ENCODE results near the gene DGCR2. TPM values are rescaled to one million over a fixed set of nuclear protein-coding genes. Genes with fewer than 3 reads are reported as not detected.

Gene DGCR2
- total RNA-seq, 2 donors from 2014 or later, result 24.4 to 28.5 TPM

- Mint-ChIP-seq H3K4me1 (ENCODE audit: low read depth) (peaks cover 68% of the 10 kb centered on the region), H3K4me3 (peak overlapping the region; percentile 89), H3K36me3 (ENCODE audit: insufficient read depth in 2 of 2) (peaks cover 0 to 2% of the 10 kb centered on the region in 2 donors), H3K9me3 (no peaks in the 10 kb centered on the region), H3K27ac (no peak overlapping the region), H3K27me3 (ENCODE audit: low read depth) (no peaks in the 10 kb centered on the region)
- DNase-seq, result no peak
- no peak for ATAC-seq (replicated peaks in 1 of 2)
These were observed 2.3 kb downstream of the DGCR2 start for GRCh38 chr22:19119949-19120348.

- ATAC-seq (replicated peaks in 1 of 2), result no peak
- Mint-ChIP-seq H3K4me3 (peak overlapping the region in 1 of 2 donors; percentile 13), H3K27ac (no peak overlapping the region), H3K4me1 (ENCODE audit: low read depth) (peaks cover 73% of the 10 kb centered on the region), H3K9me3 (no peaks in the 10 kb centered on the region), H3K27me3 (ENCODE audit: low read depth) (no peaks in the 10 kb centered on the region), H3K36me3 (ENCODE audit: insufficient read depth in 2 of 2) (peaks cover 0 to 2% of the 10 kb centered on the region in 2 donors)
- DNase-seq, result no peak
These were observed 3.8 kb downstream of the DGCR2 start for GRCh38 chr22:19118329-19118880.

GRCh38 chr22:19117111-19117512 lies 5.1 kb downstream of the DGCR2 start:
- Mint-ChIP-seq H3K27ac (no peak overlapping the region), H3K36me3 (ENCODE audit: insufficient read depth in 2 of 2) (peaks cover 0 to 2% of the 10 kb centered on the region in 2 donors), H3K9me3 (no peaks in the 10 kb centered on the region), H3K4me1 (ENCODE audit: low read depth) (peaks cover 72% of the 10 kb centered on the region), H3K4me3 (no peak overlapping the region), H3K27me3 (ENCODE audit: low read depth) (no peaks in the 10 kb centered on the region)
- ATAC-seq (replicated peaks in 1 of 2), result no peak
- DNase-seq, result no peak

DNA sequence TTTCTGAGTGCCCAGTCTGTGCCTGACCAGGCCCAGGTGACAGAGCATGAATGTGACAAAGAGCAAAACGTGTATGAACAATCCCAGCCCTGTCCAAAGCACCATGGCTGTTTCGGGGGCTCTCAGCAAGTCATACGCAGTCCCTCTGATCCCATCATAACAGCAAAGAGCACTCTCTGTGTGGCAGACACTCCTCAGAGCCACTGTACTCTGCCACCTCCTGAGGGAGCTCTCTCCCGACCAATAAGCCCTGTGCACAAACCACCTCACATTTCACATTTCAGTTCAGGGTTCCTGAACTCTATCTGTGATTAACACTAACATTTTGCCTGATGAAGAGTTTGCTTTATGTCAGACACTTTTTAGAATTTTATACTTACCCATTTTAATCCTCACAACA lies 6.6 kb downstream of the DGCR2 start:
- H3K27ac Mint-ChIP-seq, result no peak overlapping the region
- H3K4me1 Mint-ChIP-seq (ENCODE audit: low read depth), result peaks cover 73% of the 10 kb centered on the region
- no peaks in the 10 kb centered on the region for H3K27me3 Mint-ChIP-seq (ENCODE audit: low read depth)
- H3K36me3 Mint-ChIP-seq (ENCODE audit: insufficient read depth in 2 of 2), result peaks cover 0 to 2% of the 10 kb centered on the region in 2 donors
- no peak for DNase-seq
- H3K9me3 Mint-ChIP-seq, result no peaks in the 10 kb centered on the region
- no peak overlapping the region for H3K4me3 Mint-ChIP-seq
- peak in 1 of 2 donors; percentile 68 for ATAC-seq (replicated peaks in 1 of 2)

DNA sequence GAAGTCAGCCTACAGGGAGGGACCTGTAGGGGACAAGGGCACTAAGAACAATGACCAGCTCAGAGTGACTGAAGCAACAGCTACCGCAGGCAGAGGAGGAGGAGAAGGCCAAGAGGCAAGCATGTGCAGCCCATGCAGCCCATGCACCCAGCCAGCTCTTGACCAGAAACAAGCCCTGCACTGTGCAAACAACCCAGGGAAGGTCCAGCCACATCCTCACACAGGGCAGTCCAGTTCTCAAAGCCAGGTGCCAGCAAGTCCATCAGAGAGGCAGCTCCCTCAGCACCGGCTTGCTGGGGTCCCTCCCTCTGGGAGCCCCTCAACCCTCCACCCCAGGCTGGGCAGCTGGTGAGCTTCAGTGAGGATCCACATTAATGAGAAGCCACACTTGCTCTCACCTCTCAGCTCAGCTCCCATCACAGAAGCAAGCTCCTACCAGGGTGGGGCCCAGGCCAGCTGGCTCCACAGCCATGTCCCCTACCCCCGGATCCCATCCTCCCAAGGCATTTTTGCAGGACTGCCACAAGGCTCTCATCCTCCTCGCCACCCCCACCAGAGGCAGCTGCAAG lies 7.1 kb downstream of the DGCR2 start:
- DNase-seq (no peak), ATAC-seq (replicated peaks in 1 of 2) (no peak)
- Mint-ChIP-seq H3K27me3 (ENCODE audit: low read depth) (no peaks in the 10 kb centered on the region), H3K4me1 (ENCODE audit: low read depth) (peaks cover 71% of the 10 kb centered on the region), H3K36me3 (ENCODE audit: insufficient read depth in 2 of 2) (peaks cover 0 to 2% of the 10 kb centered on the region in 2 donors), H3K9me3 (no peaks in the 10 kb centered on the region), H3K4me3 (no peak overlapping the region), H3K27ac (no peak overlapping the region)

DNA sequence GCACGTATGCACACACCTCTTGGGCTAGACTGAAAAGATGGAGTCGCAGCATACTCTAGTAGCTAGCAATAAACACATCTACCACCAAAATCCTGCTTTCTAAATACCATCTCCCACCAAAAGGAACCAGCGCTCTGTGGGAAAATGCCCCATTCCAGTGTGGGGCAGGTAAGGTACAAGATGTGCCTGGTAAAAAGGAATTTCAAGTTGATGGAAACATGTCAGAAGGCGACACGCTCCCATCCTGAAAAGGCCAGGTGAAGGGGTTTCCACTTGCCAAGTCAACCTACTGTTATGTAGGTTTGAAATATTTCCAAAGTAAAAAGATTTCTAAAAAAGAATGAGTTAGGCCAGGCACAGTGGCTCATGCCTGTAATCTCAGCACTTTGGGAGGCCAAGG lies 8.8 kb downstream of the DGCR2 start:
- DNase-seq (no peak), ATAC-seq (replicated peaks in 1 of 2) (no peak)
- Mint-ChIP-seq H3K4me1 (ENCODE audit: low read depth) (peaks cover 71% of the 10 kb centered on the region), H3K27ac (no peak overlapping the region), H3K4me3 (no peak overlapping the region), H3K9me3 (no peaks in the 10 kb centered on the region), H3K36me3 (ENCODE audit: insufficient read depth in 2 of 2) (peaks cover 2 to 3% of the 10 kb centered on the region in 2 donors), H3K27me3 (ENCODE audit: low read depth) (no peaks in the 10 kb centered on the region)

DNA sequence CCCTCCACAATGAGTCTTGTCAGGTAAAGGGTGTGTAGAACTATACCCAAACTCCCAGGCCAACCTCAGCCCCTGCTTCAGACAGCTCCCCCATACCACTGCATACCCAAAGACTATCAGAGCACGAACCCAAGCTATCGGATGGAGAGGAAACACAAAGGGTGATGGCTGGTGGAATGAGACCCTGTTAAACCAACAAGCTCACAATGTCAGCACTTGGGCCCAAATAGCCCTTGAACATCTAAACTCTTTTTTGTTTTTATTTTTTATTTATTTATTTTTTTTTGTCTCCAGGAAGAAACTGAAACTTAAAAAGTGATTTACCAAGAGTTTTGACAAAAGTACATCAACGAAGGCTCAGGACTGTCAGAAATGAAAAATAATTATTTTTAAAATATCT lies 10.6 kb downstream of the DGCR2 start:
- Mint-ChIP-seq H3K36me3 (ENCODE audit: insufficient read depth in 2 of 2) (peaks cover 2 to 3% of the 10 kb centered on the region in 2 donors), H3K4me3 (no peak overlapping the region), H3K4me1 (ENCODE audit: low read depth) (peaks cover 74% of the 10 kb centered on the region), H3K27ac (peak overlapping the region; percentile 5), H3K27me3 (ENCODE audit: low read depth) (no peaks in the 10 kb centered on the region), H3K9me3 (no peaks in the 10 kb centered on the region)
- no peak for ATAC-seq (replicated peaks in 1 of 2)
- no peak for DNase-seq

- ATAC-seq (replicated peaks in 1 of 2) (no peak), DNase-seq (no peak)
- Mint-ChIP-seq H3K27me3 (ENCODE audit: low read depth) (no peaks in the 10 kb centered on the region), H3K4me3 (peak overlapping the region in 1 of 2 donors; percentile 24), H3K4me1 (ENCODE audit: low read depth) (peaks cover 74% of the 10 kb centered on the region), H3K9me3 (no peaks in the 10 kb centered on the region), H3K36me3 (ENCODE audit: insufficient read depth in 2 of 2) (peaks cover 0 to 3% of the 10 kb centered on the region in 2 donors), H3K27ac (peak overlapping the region; percentile 5)
These were observed 11.1 kb downstream of the DGCR2 start for GRCh38 chr22:19111140-19111539.

GRCh38 chr22:19110646-19111045 lies 11.6 kb downstream of the DGCR2 start:
- no peak for DNase-seq

DNA sequence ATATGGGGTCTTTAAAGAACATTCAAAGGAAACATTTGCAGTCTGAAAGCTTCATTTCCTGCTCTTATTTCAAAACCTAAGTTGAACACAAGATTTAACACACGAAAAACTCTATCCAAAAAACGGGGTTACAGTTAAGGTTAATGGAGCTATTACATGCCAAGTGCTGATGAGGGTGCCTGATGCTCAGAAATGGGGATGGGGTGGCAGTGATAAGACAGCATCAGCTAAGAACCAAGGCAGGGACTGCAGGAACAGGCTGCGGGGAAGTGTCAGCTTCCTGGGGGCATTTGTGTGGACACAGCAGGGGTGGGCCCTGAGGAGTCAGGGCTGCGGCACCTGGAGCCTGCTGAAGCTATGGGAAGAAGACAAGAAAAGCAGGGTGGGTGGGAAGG lies 12.2 kb downstream of the DGCR2 start:
- ATAC-seq (replicated peaks in 1 of 2), result no peak
- peaks cover 0 to 3% of the 10 kb centered on the region in 2 donors for H3K36me3 Mint-ChIP-seq (ENCODE audit: insufficient read depth in 2 of 2)
- peaks cover 68% of the 10 kb centered on the region for H3K4me1 Mint-ChIP-seq (ENCODE audit: low read depth)
- H3K9me3 Mint-ChIP-seq, result no peaks in the 10 kb centered on the region
- H3K4me3 Mint-ChIP-seq, result peak overlapping the region; percentile 71 to 92
- no peaks in the 10 kb centered on the region for H3K27me3 Mint-ChIP-seq (ENCODE audit: low read depth)
- H3K27ac Mint-ChIP-seq, result peak overlapping the region; percentile 85
- DNase-seq, result no peak

More at GRCh38 chr22:19110646-19111045, 11.6 kb downstream of the DGCR2 start:
- H3K9me3 Mint-ChIP-seq, result no peaks in the 10 kb centered on the region
- peaks cover 0 to 3% of the 10 kb centered on the region in 2 donors for H3K36me3 Mint-ChIP-seq (ENCODE audit: insufficient read depth in 2 of 2)
- ATAC-seq (replicated peaks in 1 of 2), result no peak
- peak overlapping the region in 1 of 2 donors; percentile 24 for H3K4me3 Mint-ChIP-seq
- H3K27me3 Mint-ChIP-seq (ENCODE audit: low read depth), result no peaks in the 10 kb centered on the region
- H3K4me1 Mint-ChIP-seq (ENCODE audit: low read depth), result peaks cover 72% of the 10 kb centered on the region
- no peak overlapping the region for H3K27ac Mint-ChIP-seq

- peaks cover 65% of the 10 kb centered on the region for H3K4me1 Mint-ChIP-seq (ENCODE audit: low read depth)
- H3K27me3 Mint-ChIP-seq (ENCODE audit: low read depth), result no peaks in the 10 kb centered on the region
- H3K36me3 Mint-ChIP-seq (ENCODE audit: insufficient read depth in 2 of 2), result peaks cover 0 to 3% of the 10 kb centered on the region in 2 donors
- DNase-seq (peak; percentile 46 to 47), ATAC-seq (replicated peaks in 1 of 2) (peak; percentile 91 to 92)
- H3K9me3 Mint-ChIP-seq, result no peaks in the 10 kb centered on the region
- H3K4me3 Mint-ChIP-seq, result peak overlapping the region; percentile 71 to 92
- H3K27ac Mint-ChIP-seq, result peak overlapping the region; percentile 85
These were observed 12.8 kb downstream of the DGCR2 start for GRCh38 chr22:19109198-19110063.

- ATAC-seq (replicated peaks in 1 of 2), result no peak
- H3K9me3 Mint-ChIP-seq, result no peaks in the 10 kb centered on the region
- H3K27ac Mint-ChIP-seq, result peak overlapping the region; percentile 85
- no peak for DNase-seq
- peak overlapping the region in 1 of 2 donors; percentile 92 for H3K4me3 Mint-ChIP-seq
- H3K36me3 Mint-ChIP-seq (ENCODE audit: insufficient read depth in 2 of 2), result peaks cover 0 to 3% of the 10 kb centered on the region in 2 donors
- peaks cover 70% of the 10 kb centered on the region for H3K4me1 Mint-ChIP-seq (ENCODE audit: low read depth)
- H3K27me3 Mint-ChIP-seq (ENCODE audit: low read depth), result no peaks in the 10 kb centered on the region
These were observed 13.4 kb downstream of the DGCR2 start for GRCh38 chr22:19108807-19109197.

- peaks cover 66% of the 10 kb centered on the region for H3K4me1 Mint-ChIP-seq (ENCODE audit: low read depth)
- no peak for ATAC-seq (replicated peaks in 1 of 2)
- no peak overlapping the region for H3K27ac Mint-ChIP-seq
- no peaks in the 10 kb centered on the region for H3K27me3 Mint-ChIP-seq (ENCODE audit: low read depth)
- DNase-seq, result no peak
- peaks cover 0 to 3% of the 10 kb centered on the region in 2 donors for H3K36me3 Mint-ChIP-seq (ENCODE audit: insufficient read depth in 2 of 2)
- peak overlapping the region in 1 of 2 donors; percentile 14 for H3K4me3 Mint-ChIP-seq
- no peaks in the 10 kb centered on the region for H3K9me3 Mint-ChIP-seq
These were observed 14.5 kb downstream of the DGCR2 start for GRCh38 chr22:19107730-19108074.

All from activated T-cell treated with anti-CD3 and anti-CD28 coated beads, Interleukin-2, amount 50 U/mL, for 72 hours (primary cell).